ENCODE results near the gene ADAM15.

The ADAM15 gene

DNA sequence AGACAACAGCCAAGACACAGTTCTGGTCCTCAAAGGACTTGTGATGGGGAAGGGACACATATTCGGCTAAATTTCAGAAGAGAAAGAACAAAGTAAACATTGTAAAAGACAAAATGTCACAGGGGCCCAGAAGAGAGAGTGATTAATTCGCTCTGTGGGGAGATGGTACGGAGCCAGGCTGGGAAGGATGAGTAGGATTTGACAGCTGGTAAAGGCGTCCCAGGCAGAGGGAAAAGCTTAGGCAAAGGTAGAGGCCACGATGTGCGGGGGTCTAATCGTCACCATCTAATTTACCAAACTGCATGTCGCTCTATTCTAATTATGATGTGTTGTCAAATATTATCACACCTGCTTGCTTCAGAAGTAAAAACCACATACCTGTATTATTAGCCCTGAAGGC, 59.3 kb downstream of the ADAM15 start:
- in situ Hi-C loops (cut with HindIII; ENCODE audit: low sequenced_read_pairs), result no loop called here

DNA sequence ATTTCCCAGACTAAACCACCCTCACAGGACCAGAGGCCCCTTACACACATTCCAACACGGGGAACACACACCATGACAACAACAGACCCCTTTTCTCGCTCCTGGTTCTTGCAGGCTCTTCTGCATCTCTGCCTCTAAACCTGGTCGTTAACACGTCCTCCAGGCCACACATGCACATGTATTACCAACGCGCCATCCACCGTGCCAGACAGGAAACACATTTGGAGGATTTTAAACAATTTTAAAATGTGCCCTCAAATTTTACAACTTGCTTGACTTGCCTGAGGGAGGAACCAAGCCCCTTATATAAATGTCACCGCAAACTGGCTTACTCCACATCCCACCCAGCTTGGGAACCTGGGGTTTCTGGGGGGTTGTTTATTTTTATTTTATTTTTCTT, 59.7 kb downstream of the ADAM15 start:
- in situ Hi-C loops (cut with HindIII; ENCODE audit: low sequenced_read_pairs), result no loop called here
